NCI-H1048 (cell line): ENCODE measurements around the gene SLC4A8.
A peak's percentile ranks its signal among the peaks of the same experiment; 100 is the strongest.
"Not testable (repeated sequence)": the region's sequence is repeated elsewhere in the genome, so short reads cannot be mapped to it uniquely, and the experiment has no call there.

Source experiments
- DNase-seq: peaks from one replicate; lab custom pipeline; 2025; lab: John Stamatoyannopoulos, UW

Gene SLC4A8

GRCh38 chr12:51480978-51481377 lies 56.3 kb downstream of the SLC4A8 start:
- DNase-seq: no peak

- peak; percentile 13 for DNase-seq
Observed at GRCh38 chr12:51482929-51483697, 58.5 kb downstream of the SLC4A8 start.

GRCh38 chr12:51484119-51484518 lies 59.5 kb downstream of the SLC4A8 start:
- DNase-seq: no peak

GRCh38 chr12:51488281-51488680 lies 63.6 kb downstream of the SLC4A8 start:
- no peak for DNase-seq

- DNase-seq: no peak
Observed at GRCh38 chr12:51493281-51493680, 68.7 kb downstream of the SLC4A8 start.

GRCh38 chr12:51496895-51497294 lies 72.3 kb downstream of the SLC4A8 start:
- DNase-seq: no peak

GRCh38 chr12:51504851-51505250 lies 80.2 kb downstream of the SLC4A8 start:
- DNase-seq: no peak

GRCh38 chr12:51505360-51506105 lies 80.9 kb downstream of the SLC4A8 start:
- no peak for DNase-seq

- no peak for DNase-seq
Observed at GRCh38 chr12:51507178-51507577, 82.5 kb downstream of the SLC4A8 start.

GRCh38 chr12:51508285-51508684 lies 83.7 kb downstream of the SLC4A8 start:
- no peak for DNase-seq

- DNase-seq: no peak
Observed at GRCh38 chr12:51511546-51512260, 87.1 kb downstream of the SLC4A8 start.

- DNase-seq: no peak
Observed at GRCh38 chr12:51512438-51512837, 87.8 kb downstream of the SLC4A8 start.

- not testable (repeated sequence) for DNase-seq
Observed at GRCh38 chr12:51515037-51515436, 90.4 kb downstream of the SLC4A8 start.

GRCh38 chr12:51517316-51517715 lies 92.7 kb downstream of the SLC4A8 start:
- DNase-seq: no peak

- no peak for DNase-seq
Observed at GRCh38 chr12:51517800-51518199, 93.2 kb downstream of the SLC4A8 start.

- no peak for DNase-seq
Observed at GRCh38 chr12:51519755-51520154, 95.1 kb downstream of the SLC4A8 start.

- DNase-seq: no peak
Observed at GRCh38 chr12:51520576-51521325, 96.1 kb downstream of the SLC4A8 start.

- DNase-seq: no peak
Observed at GRCh38 chr12:51521554-51522276, 97.1 kb downstream of the SLC4A8 start.

GRCh38 chr12:51522696-51523095 lies 98.1 kb downstream of the SLC4A8 start:
- no peak for DNase-seq

- no peak for DNase-seq
Observed at GRCh38 chr12:51524386-51524901, 99.8 kb downstream of the SLC4A8 start.

GRCh38 chr12:51525518-51525917 lies 100.9 kb downstream of the SLC4A8 start:
- DNase-seq: no peak
